ENCODE data around the gene DLGAP1.

GRCh38 chr18:3889121-3889520 is 566.0 kb downstream of the DLGAP1 start:
- TF ChIP-seq CTCF (conservative IDR thresholded peaks at IDR 0.05 in 1 of 2, IDR thresholded peaks at IDR 0.05 in 1 of 2; ENCODE audit: extremely low read depth in 1 of 2, insufficient read depth in 1 of 2, low read depth in 1 of 2, low read length in 2 of 2) (no peak), EZH2 (IDR thresholded peaks at IDR 0.05; ENCODE audit: borderline replicate concordance, low read length) (no peak)
